ENCODE results near the gene VTI1B. TPM values are rescaled to one million over a fixed set of nuclear protein-coding genes. Genes with fewer than 3 reads are reported as not detected.

The VTI1B gene
- total RNA-seq, 1 experiment from 2014 or later: 148 TPM

- Histone ChIP-seq H4K20me1 (ENCODE audit: insufficient read depth) (no peaks in the 10 kb centered on the region), H2AFZ (no peak overlapping the region), H3K4me2 (no peak overlapping the region), H3K36me3 (ENCODE audit: low read depth) (peaks cover 13% of the 10 kb centered on the region; the same call in 1 of the 2 replicates), H3K27me3 (ENCODE audit: insufficient read depth, low read depth) (no peaks in the 10 kb centered on the region), H3K9me2 (ENCODE audit: insufficient read depth) (no peaks in the 10 kb centered on the region), H3F3A (ENCODE audit: insufficient read depth, low read depth) (peaks cover 21% of the 10 kb centered on the region; the same call in 1 of the 2 replicates), H3K9me3 (ENCODE audit: insufficient read depth, low read depth) (no peaks in the 10 kb centered on the region), H3K79me2 (ENCODE audit: low read depth) (no peaks in the 10 kb centered on the region), H3K27ac (no peak overlapping the region), H3K4me3 (no peak overlapping the region), H3K4me1 (replicated peaks; ENCODE audit: insufficient read depth) (peaks cover 15% of the 10 kb centered on the region; the same call in 1 of the 2 replicates)
- ChIA-PET POLR2A (ENCODE audit: unreplicated experiment) (no interaction called here), CTCF (no interaction called here)
- intact Hi-C loops (cut with micrococcal nuclease; ENCODE audit: unreplicated experiment): no loop called here
- BruUV-seq (replicated peaks): no TSS peak
- TF ChIP-seq CTCF (conservative IDR thresholded peaks at IDR 0.05) (no peak), EZH2 (IDR thresholded peaks at IDR 0.05; ENCODE audit: low read depth) (no peak)
- DNase-seq: no peak
Observed at GRCh38 chr14:67645414-67645813, 29.0 kb downstream of the VTI1B start.

- H3K27ac ChIP-seq: peak overlapping the region; percentile 19; the same call in 1 of the 2 replicates
- no peaks in the 10 kb centered on the region for H3K79me2 ChIP-seq (ENCODE audit: low read depth)
- no peaks in the 10 kb centered on the region for H3K27me3 ChIP-seq (ENCODE audit: insufficient read depth, low read depth)
- no peak overlapping the region for H3K4me2 ChIP-seq
- no peak for DNase-seq
- peaks cover 15% of the 10 kb centered on the region; the same call in 1 of the 2 replicates for H3K4me1 ChIP-seq (replicated peaks; ENCODE audit: insufficient read depth)
- H4K20me1 ChIP-seq (ENCODE audit: insufficient read depth): no peaks in the 10 kb centered on the region
- BruUV-seq (replicated peaks): no TSS peak
- H3F3A ChIP-seq (ENCODE audit: insufficient read depth, low read depth): peaks cover 21% of the 10 kb centered on the region; the same call in 1 of the 2 replicates
- 0 out of 2 replicates have a peak, but pooled peaks cover 4% of the 10 kb centered on the region for H3K36me3 ChIP-seq (ENCODE audit: low read depth)
- H3K4me3 ChIP-seq: no peak overlapping the region
- TF ChIP-seq EZH2 (IDR thresholded peaks at IDR 0.05; ENCODE audit: low read depth) (no peak), CTCF (conservative IDR thresholded peaks at IDR 0.05) (no peak)
- ChIA-PET POLR2A (ENCODE audit: unreplicated experiment) (no interaction called here), CTCF (interaction anchor here (0.6 to 1.3 kb wide), 3 partner anchors 10 to 1151 kb away, joined by 3 read pairs; no protein-coding TSS in a partner anchor)
- H2AFZ ChIP-seq: no peak overlapping the region
- intact Hi-C loops (cut with micrococcal nuclease; ENCODE audit: unreplicated experiment): no loop called here
- no peaks in the 10 kb centered on the region for H3K9me3 ChIP-seq (ENCODE audit: insufficient read depth, low read depth)
- H3K9me2 ChIP-seq (ENCODE audit: insufficient read depth): no peaks in the 10 kb centered on the region
Observed at GRCh38 chr14:67644428-67644827, 30.0 kb downstream of the VTI1B start.

- POLR2A ChIA-PET (ENCODE audit: unreplicated experiment): interaction anchor here (0.6 kb wide), 1 partner anchor 55 kb away, joined by 8 read pairs; no protein-coding TSS in a partner anchor
- no peak overlapping the region for H2AFZ ChIP-seq
Observed at GRCh38 chr14:67643713-67644112, 30.7 kb downstream of the VTI1B start.

More at GRCh38 chr14:67643713-67644112, 30.7 kb downstream of the VTI1B start:
- Histone ChIP-seq H3K36me3 (ENCODE audit: low read depth) (0 out of 2 replicates have a peak, but pooled peaks cover 3% of the 10 kb centered on the region), H3K9me3 (ENCODE audit: insufficient read depth, low read depth) (no peaks in the 10 kb centered on the region), H3K4me3 (no peak overlapping the region), H3K9me2 (ENCODE audit: insufficient read depth) (no peaks in the 10 kb centered on the region), H3K4me2 (no peak overlapping the region), H3K4me1 (replicated peaks; ENCODE audit: insufficient read depth) (peaks cover 15% of the 10 kb centered on the region; the same call in 1 of the 2 replicates), H3F3A (ENCODE audit: insufficient read depth, low read depth) (peaks cover 21% of the 10 kb centered on the region; the same call in 1 of the 2 replicates), H3K79me2 (ENCODE audit: low read depth) (no peaks in the 10 kb centered on the region), H3K27me3 (ENCODE audit: insufficient read depth, low read depth) (no peaks in the 10 kb centered on the region), H4K20me1 (ENCODE audit: insufficient read depth) (no peaks in the 10 kb centered on the region), H3K27ac (peak overlapping the region; percentile 19)
- peak in 1 of 2 experiments; percentile 55 for DNase-seq
- BruUV-seq (replicated peaks): no TSS peak
- TF ChIP-seq CTCF (conservative IDR thresholded peaks at IDR 0.05) (no peak), EZH2 (IDR thresholded peaks at IDR 0.05; ENCODE audit: low read depth) (no peak)
- intact Hi-C loops (cut with micrococcal nuclease; ENCODE audit: unreplicated experiment): no loop called here
- CTCF ChIA-PET: interaction anchor here (0.6 to 1.3 kb wide), 4 partner anchors 10 to 1152 kb away, joined by 3 read pairs; no protein-coding TSS in a partner anchor
